ENCODE measurements around the gene C1orf159.

Gene C1orf159

GRCh38 chr1:1046767-1047166, 69.1 kb downstream of the C1orf159 start:
- H3K4me3 ChIP-seq (replicated peaks; ENCODE audit: low read depth, low read length) = no peak overlapping the region
- TF ChIP-seq, protein P1, sequence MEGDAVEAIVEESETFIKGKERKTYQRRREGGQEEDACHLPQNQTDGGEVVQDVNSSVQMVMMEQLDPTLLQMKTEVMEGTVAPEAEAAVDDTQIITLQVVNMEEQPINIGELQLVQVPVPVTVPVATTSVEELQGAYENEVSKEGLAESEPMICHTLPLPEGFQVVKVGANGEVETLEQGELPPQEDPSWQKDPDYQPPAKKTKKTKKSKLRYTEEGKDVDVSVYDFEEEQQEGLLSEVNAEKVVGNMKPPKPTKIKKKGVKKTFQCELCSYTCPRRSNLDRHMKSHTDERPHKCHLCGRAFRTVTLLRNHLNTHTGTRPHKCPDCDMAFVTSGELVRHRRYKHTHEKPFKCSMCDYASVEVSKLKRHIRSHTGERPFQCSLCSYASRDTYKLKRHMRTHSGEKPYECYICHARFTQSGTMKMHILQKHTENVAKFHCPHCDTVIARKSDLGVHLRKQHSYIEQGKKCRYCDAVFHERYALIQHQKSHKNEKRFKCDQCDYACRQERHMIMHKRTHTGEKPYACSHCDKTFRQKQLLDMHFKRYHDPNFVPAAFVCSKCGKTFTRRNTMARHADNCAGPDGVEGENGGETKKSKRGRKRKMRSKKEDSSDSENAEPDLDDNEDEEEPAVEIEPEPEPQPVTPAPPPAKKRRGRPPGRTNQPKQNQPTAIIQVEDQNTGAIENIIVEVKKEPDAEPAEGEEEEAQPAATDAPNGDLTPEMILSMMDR (IDR thresholded peaks at IDR 0.05; ENCODE audit: low read length, missing control alignments) = no peak
- DNase-seq (ENCODE audit: low read depth) = no peak

DNA sequence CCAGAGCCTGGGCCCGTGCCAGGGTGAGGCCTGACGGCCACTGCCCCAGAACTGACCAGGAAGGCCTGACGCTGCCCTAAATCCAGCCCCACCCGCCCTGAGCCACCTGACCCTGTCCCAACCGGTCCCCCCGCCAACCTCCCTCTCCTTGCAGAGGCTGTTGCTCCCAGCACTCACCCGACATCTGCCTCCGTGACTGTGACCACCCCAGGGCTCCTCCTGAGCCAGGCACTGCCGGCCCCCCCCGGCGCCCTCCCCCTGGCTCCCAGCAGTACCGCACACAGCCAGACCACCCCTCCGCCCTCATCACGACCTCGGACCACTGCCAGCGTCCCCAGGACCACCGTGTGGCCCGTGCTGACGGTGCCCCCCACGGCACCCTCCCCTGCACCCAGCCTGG, 69.6 kb downstream of the C1orf159 start:
- TF ChIP-seq, protein P1 (IDR thresholded peaks at IDR 0.05; ENCODE audit: low read length, missing control alignments) = no peak
- no peak overlapping the region for H3K4me3 ChIP-seq (replicated peaks; ENCODE audit: low read depth, low read length)

DNA sequence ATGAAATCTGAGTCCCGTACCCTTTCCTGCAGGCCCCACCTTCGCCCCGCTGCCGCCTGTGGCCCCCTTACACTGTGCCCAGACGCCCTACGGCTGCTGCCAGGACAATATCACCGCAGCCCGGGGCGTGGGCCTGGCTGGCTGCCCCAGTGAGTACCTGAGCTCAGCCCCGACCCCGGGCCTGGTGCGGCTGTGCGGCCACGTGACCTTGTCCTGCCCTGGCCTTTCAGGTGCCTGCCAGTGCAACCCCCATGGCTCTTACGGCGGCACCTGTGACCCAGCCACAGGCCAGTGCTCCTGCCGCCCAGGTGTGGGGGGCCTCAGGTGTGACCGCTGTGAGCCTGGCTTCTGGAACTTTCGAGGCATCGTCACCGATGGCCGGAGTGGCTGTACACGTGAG, 70.8 kb downstream of the C1orf159 start:
- no peak overlapping the region for H3K4me3 ChIP-seq (replicated peaks; ENCODE audit: low read depth, low read length)
- TF ChIP-seq, protein P1 (IDR thresholded peaks at IDR 0.05; ENCODE audit: low read length, missing control alignments) = no peak
- DNase-seq (ENCODE audit: low read depth) = no peak

More for the DNA sequence above, 69.6 kb downstream of the C1orf159 start:
- no peak for DNase-seq (ENCODE audit: low read depth)

- TF ChIP-seq, protein P1 (IDR thresholded peaks at IDR 0.05; ENCODE audit: low read length, missing control alignments) = no peak
- no peak for DNase-seq (ENCODE audit: low read depth)
- H3K4me3 ChIP-seq (replicated peaks; ENCODE audit: low read depth, low read length) = no peak overlapping the region
Measured at GRCh38 chr1:1044455-1045078, 71.3 kb downstream of the C1orf159 start.

- no peak for DNase-seq (ENCODE audit: low read depth)
- no peak overlapping the region for H3K4me3 ChIP-seq (replicated peaks; ENCODE audit: low read depth, low read length)
- TF ChIP-seq, protein P1 (IDR thresholded peaks at IDR 0.05; ENCODE audit: low read length, missing control alignments) = no peak
Measured at GRCh38 chr1:1043921-1044320, 72.0 kb downstream of the C1orf159 start.

DNA sequence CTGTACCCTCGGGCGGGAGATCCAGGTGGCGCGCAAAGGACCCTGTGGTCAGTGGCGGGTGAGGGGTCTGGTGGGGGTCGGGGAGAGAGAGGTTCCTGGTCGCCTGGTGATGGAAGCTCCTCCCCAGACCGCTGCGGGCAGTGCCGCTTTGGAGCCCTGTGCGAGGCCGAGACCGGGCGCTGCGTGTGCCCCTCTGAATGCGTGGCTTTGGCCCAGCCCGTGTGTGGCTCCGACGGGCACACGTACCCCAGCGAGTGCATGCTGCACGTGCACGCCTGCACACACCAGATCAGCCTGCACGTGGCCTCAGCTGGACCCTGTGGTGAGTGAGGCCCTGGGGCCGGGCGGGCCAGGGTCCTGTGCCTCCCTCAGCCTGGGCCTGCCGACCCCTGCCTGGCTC, 72.5 kb downstream of the C1orf159 start:
- DNase-seq (ENCODE audit: low read depth) = no peak
- TF ChIP-seq, protein P1 (IDR thresholded peaks at IDR 0.05; ENCODE audit: low read length, missing control alignments) = no peak
- H3K4me3 ChIP-seq (replicated peaks; ENCODE audit: low read depth, low read length) = no peak overlapping the region

GRCh38 chr1:1042835-1043234, 73.1 kb downstream of the C1orf159 start:
- DNase-seq (ENCODE audit: low read depth) = no peak
- TF ChIP-seq, protein P1 (IDR thresholded peaks at IDR 0.05; ENCODE audit: low read length, missing control alignments) = no peak
- H3K4me3 ChIP-seq (replicated peaks; ENCODE audit: low read depth, low read length) = no peak overlapping the region

Measured in fibroblast of pulmonary artery (primary cell).